GM12874 (cell line): ENCODE measurements around the gene KIAA0825.

ENCODE experiments used
- CTCF ChIP-seq: IDR thresholded peaks from 2 replicates; pipeline ENCODE4 v1.5.1; 2011; ENCODE audit warnings: low read depth, mild to moderate bottlenecking, control low read depth, low read length, moderate library complexity; ENCODE audit not compliant: insufficient read depth

KIAA0825 gene

DNA sequence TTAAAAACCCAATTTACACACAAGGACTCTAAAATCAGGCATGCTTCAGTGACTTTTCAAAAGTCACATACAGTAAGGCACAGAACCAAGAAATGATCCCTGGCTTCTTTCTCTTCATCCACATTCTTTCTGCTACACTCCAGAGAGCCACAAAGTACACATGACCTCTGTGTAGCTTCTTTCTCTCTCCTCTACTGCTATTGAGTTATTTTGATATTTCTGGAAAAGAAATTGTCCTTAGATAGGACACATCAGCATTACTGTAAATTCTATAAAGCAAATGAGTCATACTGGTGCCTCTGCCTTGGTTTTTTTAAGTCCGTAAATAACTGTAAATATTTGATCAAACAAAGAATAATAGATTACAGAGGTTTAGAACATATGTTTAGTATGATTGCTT is 96.3 kb downstream of the KIAA0825 start:
- no peak for TF ChIP-seq CTCF

GRCh38 chr5:94517490-94518488 is 100.6 kb downstream of the KIAA0825 start:
- TF ChIP-seq CTCF, result no peak

- TF ChIP-seq CTCF, result no peak
These were observed 102.3 kb downstream of the KIAA0825 start for GRCh38 chr5:94516148-94516547.

- TF ChIP-seq CTCF, result no peak
These were observed 109.8 kb downstream of the KIAA0825 start for GRCh38 chr5:94508461-94509148.

DNA sequence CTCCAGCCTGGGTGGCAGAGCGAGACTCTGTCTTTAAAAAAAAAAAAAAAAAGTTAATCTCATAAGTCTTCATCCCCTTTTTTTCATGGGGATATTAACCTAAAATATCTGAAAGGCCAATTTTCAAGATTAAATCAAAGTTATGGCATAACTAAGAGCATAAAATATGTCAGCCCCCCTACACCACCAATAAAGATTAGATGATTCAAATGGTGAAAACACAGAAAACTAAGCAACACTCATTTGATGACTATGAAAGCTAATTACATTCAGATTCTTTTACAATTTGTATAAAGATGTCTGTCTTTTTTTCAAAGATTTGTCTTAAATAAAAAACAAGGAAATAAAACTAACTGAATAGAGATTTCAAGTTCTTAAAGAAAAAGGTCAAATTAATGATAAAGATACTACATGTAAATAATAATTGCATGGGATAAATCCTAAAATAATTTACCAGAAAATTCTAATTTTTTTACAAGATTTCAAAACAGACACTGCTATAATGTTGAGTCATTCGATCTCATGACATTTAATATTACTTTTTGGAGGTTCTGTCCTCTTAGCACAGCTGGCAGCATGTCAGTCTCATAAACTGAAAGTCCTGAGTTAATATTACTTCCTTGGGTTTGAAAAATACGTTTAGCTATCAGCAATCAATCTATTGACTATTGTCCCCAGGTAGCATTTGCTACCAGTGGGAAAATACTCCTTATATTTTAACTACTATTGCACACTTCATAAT is 112.9 kb downstream of the KIAA0825 start:
- TF ChIP-seq CTCF, result no peak

DNA sequence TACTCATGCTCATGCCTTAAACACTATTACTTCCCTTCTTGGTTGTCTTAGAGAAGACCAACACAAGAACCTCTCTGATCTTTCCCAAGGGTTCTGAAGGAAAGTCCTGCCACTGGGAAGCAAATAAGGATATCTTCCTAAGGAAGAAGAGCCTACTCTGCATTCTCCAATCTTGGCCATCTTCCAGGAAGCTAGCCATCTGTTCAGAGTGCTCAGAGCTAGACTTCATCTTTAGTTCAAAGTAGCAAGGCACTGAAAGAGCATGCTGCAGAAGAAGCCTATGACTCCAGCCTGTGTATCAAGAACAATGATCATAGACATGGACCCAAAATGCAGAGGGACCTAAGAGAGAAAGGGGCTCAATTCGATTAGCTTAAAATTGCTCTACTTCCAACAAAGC is 114.7 kb downstream of the KIAA0825 start:
- TF ChIP-seq CTCF, result no peak

GRCh38 chr5:94501365-94501764 is 117.0 kb downstream of the KIAA0825 start:
- TF ChIP-seq CTCF, result no peak
